HepG2 (cell line): Measurements from ENCODE around the gene TYROBP. TPM values are rescaled to one million over a fixed set of nuclear protein-coding genes. Genes with fewer than 3 reads are reported as not detected.

Source experiments
- ATAC-seq: fragments of 200-7000 bp; cut with Tn5 transposase; 3 replicates; pipeline ENCODE4 v1.9.1; 2020; ENCODE audit warnings: mild to moderate bottlenecking, moderate library complexity
- BruUV-seq: library from RNA; stranded (reverse); fragments of 400-500 nt; replicated peaks from 2 replicates; lab custom pipeline; 2021; lab: Mats Ljungman, UMichigan
- CTCF ChIA-PET: fragments of 300-600 bp; formaldehyde crosslinking; extraction: SDS; loops from one replicate; lab custom pipeline; 2021; ENCODE audit warnings: low total read pairs, inconsistent platforms, low intra/inter-chr PET ratio; lab: Yijun Ruan, JAX
- POLR2A ChIA-PET: fragments of 350-600 bp; sonication (Branson Sonifier 250); formaldehyde crosslinking; loops from one replicate; lab custom pipeline; 2020; ENCODE audit warnings: antibody characterized with exemption, inconsistent platforms; lab: Yijun Ruan, JAX
- DNase-seq: peaks from one replicate; pipeline ENCODE4 v3.0.0-alpha.2; 2015; ENCODE audit warnings: low spot score
- FAIRE-seq: peaks from 3 replicates; lab custom pipeline; 2011; peaks lifted over from hg19 to GRCh38; lab: Jason Lieb, UNC
- H2AFZ ChIP-seq: one replicate; pipeline ENCODE4 v1.6.1; 2011; ENCODE audit warnings: low read length, inconsistent platforms
- H3K27ac ChIP-seq: fragments of 300-600 bp; 3 replicates; pipeline ENCODE4 v1.8.0; 2011; ENCODE audit warnings: mixed run types, mild to moderate bottlenecking, mixed read lengths, low read length, inconsistent platforms; ENCODE audit not compliant: insufficient read depth; ENCODE audit errors: extremely low read length
- H3K27me3 ChIP-seq, 2 experiments: fragments of 200-600 bp in 1 of 2; 2 replicates in 1 of 2; 3 replicates in 1 of 2; pipeline versions ENCODE4 v1.6.0 to v1.8.0; 2011; ENCODE audit warnings: low read length in 2 of 2, mild to moderate bottlenecking in 2 of 2, moderate library complexity in 2 of 2, inconsistent platforms in 1 of 2; ENCODE audit not compliant: insufficient read depth in 2 of 2, control insufficient read depth in 1 of 2
- H3K36me3 ChIP-seq, 2 experiments: fragments of 200-600 bp in 1 of 2; replicated peaks in 1 of 2; 2 replicates in 1 of 2; 3 replicates in 1 of 2; pipeline versions ENCODE4 v1.5.1 to v1.8.0; 2011; ENCODE audit warnings: low read length in 2 of 2, inconsistent platforms in 1 of 2; ENCODE audit not compliant: insufficient read depth in 2 of 2, control insufficient read depth in 1 of 2
- H3K4me1 ChIP-seq: 2 replicates; pipeline ENCODE4 v1.5.1; 2012; ENCODE audit warnings: low read length, inconsistent platforms; ENCODE audit not compliant: insufficient read depth
- H3K4me2 ChIP-seq: 2 replicates; pipeline ENCODE4 v1.6.0; 2011; ENCODE audit warnings: low read depth, low read length, inconsistent platforms
- H3K4me3 ChIP-seq, 3 experiments: fragments of 200-600 bp in 1 of 3; sonication (generic), shearing (Covaris generic) in 1 of 3; replicated peaks in 1 of 3; 2 replicates each; pipeline ENCODE4 v1.5.1; 2011 to 2016; ENCODE audit warnings: low read length in 3 of 3, inconsistent platforms in 2 of 3, low read depth in 2 of 3, mild to moderate bottlenecking in 2 of 3, control low read depth in 1 of 3, mixed read lengths in 1 of 3; ENCODE audit not compliant: insufficient read depth in 1 of 3
- H3K79me2 ChIP-seq: one replicate; pipeline ENCODE4 v1.6.1; 2011; ENCODE audit warnings: low read length, inconsistent platforms; ENCODE audit not compliant: insufficient read depth
- H3K9ac ChIP-seq: 2 replicates; pipeline ENCODE4 v1.6.0; 2011; ENCODE audit warnings: mild to moderate bottlenecking, low read depth, low read length, inconsistent platforms; ENCODE audit not compliant: insufficient read depth
- H3K9me3 ChIP-seq: 2 replicates; pipeline ENCODE4 v1.5.1; 2012; ENCODE audit warnings: mild to moderate bottlenecking, low read length
- H4K20me1 ChIP-seq: 2 replicates; pipeline ENCODE4 v1.6.0; 2011; ENCODE audit warnings: inconsistent platforms, mild to moderate bottlenecking, low read length, moderate library complexity; ENCODE audit not compliant: insufficient read depth
- GMEB2 ChIP-seq: IDR thresholded peaks from 2 replicates; pipeline ENCODE4 v1.6.1; 2016; ENCODE audit warnings: missing biosample characterization, missing genetic modification reagents, low read depth
- HOXA9 ChIP-seq: sonication (generic); formaldehyde crosslinking; IDR thresholded peaks from 2 replicates; pipeline ENCODE4 v1.8.1; 2022; ENCODE audit warnings: missing genetic modification reagents, mild to moderate bottlenecking, moderate library complexity, borderline replicate concordance
- JDP2 ChIP-seq: sonication (generic); formaldehyde crosslinking; IDR thresholded peaks from 2 replicates; pipeline ENCODE4 v1.8.1; 2022; ENCODE audit warnings: missing genetic modification reagents, borderline replicate concordance
- NFE2L1 ChIP-seq: sonication (generic); formaldehyde crosslinking; IDR thresholded peaks from 2 replicates; pipeline ENCODE4 v1.4.0; 2020; ENCODE audit warnings: missing genetic modification reagents, mild to moderate bottlenecking, borderline replicate concordance
- SP1 ChIP-seq, 2 experiments: fragments of 450-650 bp in 1 of 2; sonication (generic) in 1 of 2; formaldehyde crosslinking in 1 of 2; IDR thresholded peaks; 2 replicates each; pipeline versions ENCODE4 v1.4.0 to v1.6.1; 2016 to 2020; ENCODE audit warnings: missing genetic modification reagents in 1 of 2
- THAP7 ChIP-seq: sonication (generic); formaldehyde crosslinking; IDR thresholded peaks from 2 replicates; pipeline ENCODE4 v1.8.1; 2023; ENCODE audit warnings: mild to moderate bottlenecking, missing genetic modification reagents
- YEATS4 ChIP-seq: sonication (generic); formaldehyde crosslinking; IDR thresholded peaks from 2 replicates; pipeline ENCODE4 v1.4.0; 2020; ENCODE audit warnings: missing genetic modification reagents, borderline replicate concordance
- ZBTB3 ChIP-seq: sonication (generic); formaldehyde crosslinking; IDR thresholded peaks from 2 replicates; pipeline ENCODE4 v1.4.0; 2020; ENCODE audit warnings: low read depth, mild to moderate bottlenecking, moderate library complexity, missing genetic modification reagents, borderline replicate concordance
- ZFP36L2 ChIP-seq: sonication (generic); formaldehyde crosslinking; IDR thresholded peaks from 2 replicates; pipeline ENCODE4 v1.4.0; 2020; ENCODE audit warnings: missing genetic modification reagents
- ZNF160 ChIP-seq: sonication (generic); formaldehyde crosslinking; IDR thresholded peaks from 2 replicates; pipeline ENCODE4 v1.8.0; 2022; ENCODE audit warnings: mild to moderate bottlenecking, inconsistent platforms, missing genetic modification reagents
- ZNF331 ChIP-seq: sonication (generic); formaldehyde crosslinking; IDR thresholded peaks from 2 replicates; pipeline ENCODE4 v1.4.0; 2020; ENCODE audit warnings: missing genetic modification reagents
- ZNF44 ChIP-seq: sonication (generic); formaldehyde crosslinking; IDR thresholded peaks from 2 replicates; pipeline ENCODE4 v1.5.1; 2020; ENCODE audit warnings: mild to moderate bottlenecking, missing genetic modification reagents
- ZNF563 ChIP-seq: sonication (generic); formaldehyde crosslinking; IDR thresholded peaks from 2 replicates; pipeline ENCODE4 v1.8.0; 2022; ENCODE audit warnings: mild to moderate bottlenecking, moderate library complexity, missing genetic modification reagents
- ZNF703 ChIP-seq: sonication (generic); formaldehyde crosslinking; IDR thresholded peaks from 2 replicates; pipeline ENCODE4 v1.5.1; 2020; ENCODE audit warnings: missing genetic modification reagents, mild to moderate bottlenecking, moderate library complexity, borderline replicate concordance
- ZNF720 ChIP-seq: sonication (generic); formaldehyde crosslinking; IDR thresholded peaks from 2 replicates; pipeline ENCODE4 v1.4.0; 2020; ENCODE audit warnings: missing genetic modification reagents
- ZNF724P ChIP-seq: sonication (generic); formaldehyde crosslinking; IDR thresholded peaks from 2 replicates; pipeline ENCODE4 v1.8.0; 2022; ENCODE audit warnings: missing genetic modification reagents, borderline replicate concordance
- ZNF891 ChIP-seq: sonication (generic); formaldehyde crosslinking; IDR thresholded peaks from 2 replicates; pipeline ENCODE4 v1.5.0; 2020; ENCODE audit warnings: mild to moderate bottlenecking, missing genetic modification reagents
- ZSCAN9 ChIP-seq: IDR thresholded peaks from 2 replicates; pipeline ENCODE4 v1.6.1; 2016; ENCODE audit warnings: borderline replicate concordance
- WGBS: methylation state at CpG from one replicate; pipeline ENCODE4 v1.1.6; 2017; ENCODE audit warnings: low lambda C conversion rate; 5-methylcytosine and 5-hydroxymethylcytosine counted together
- in situ Hi-C: cut with HindIII; loops from 2 replicates; pipeline ENCODE4 v1.10.0; 2017; ENCODE audit warnings: low pct_unique_long_range_greater_than_20kb; ENCODE audit not compliant: extremely low pct_ligation_motif_present
- intact Hi-C: fragments of 100-400 bp; cut with micrococcal nuclease; formaldehyde crosslinking; loops from one replicate; pipeline ENCODE4 v1.10.0; 2022; ENCODE audit not compliant: unreplicated experiment
- polyA plus RNA-seq, 8 experiments: library from polyadenylated mRNA; depleted of rRNA in 3 of 8; stranded (reverse) in 7 of 8; unstranded in 1 of 8; fragments of >200 nt; fragmentation: Illumina TruSeq in 4 of 8; extraction: Trizol in 4 of 8; gene quantifications; 2 replicates each; pipeline versions ENCODE4 v1.2.1 to v1.2.3, GENCODE V29; 2011 to 2016; ENCODE audit warnings: low read depth in 4 of 8, missing spikeins in 1 of 8, mixed read lengths in 1 of 8; ENCODE audit not compliant: insufficient read depth in 1 of 8
- total RNA-seq, 5 experiments: library from RNA; depleted of rRNA; stranded (reverse); fragments of >200 nt; fragmentation: Illumina TruSeq; extraction: Trizol; gene quantifications; 2 replicates each; pipeline ENCODE4 v1.2.3, GENCODE V29; 2016; ENCODE audit warnings: low read depth in 1 of 5

Gene TYROBP
- total and polyA plus RNA-seq, 2 of the 13 experiments (the other 11 are each of a cell fraction or from before 2014, with no cell fraction given), result not detected

- Histone ChIP-seq H3K27ac (no peak overlapping the region), H3K9me3 (no peaks in the 10 kb centered on the region), H3K4me1 (no peaks in the 10 kb centered on the region), H3K79me2 (no peaks in the 10 kb centered on the region), H2AFZ (no peak overlapping the region), H3K27me3 (peaks cover 0 to 9% of the 10 kb centered on the region in 2 experiments; a peak in 1 of 5 replicates), H3K36me3 (no peaks in the 10 kb centered on the region), H4K20me1 (no peaks in the 10 kb centered on the region), H3K9ac (no peak overlapping the region), H3K4me3 (no peak overlapping the region), H3K4me2 (no peak overlapping the region)
- intact Hi-C loops, result no loop called here
- ATAC-seq, result no peak
- in situ Hi-C loops, result no loop called here
- ChIA-PET POLR2A (no interaction called here), CTCF (no interaction called here)
- TF ChIP-seq ZNF563 (CRISPR knock-in tag) (no peak), SP1 (IDR thresholded peaks at IDR 0.05) (no peak), SP1 (CRISPR knock-in tag; IDR thresholded peaks at IDR 0.05) (no peak), JDP2 (CRISPR knock-in tag) (no peak), ZNF720 (CRISPR knock-in tag) (no peak), ZSCAN9 (CRISPR knock-in tag) (no peak), ZBTB3 (no peak), THAP7 (no peak), HOXA9 (CRISPR knock-in tag) (no peak), ZNF160 (CRISPR knock-in tag) (no peak), ZNF44 (CRISPR knock-in tag) (no peak), GMEB2 (no peak), ZNF331 (CRISPR knock-in tag) (no peak), ZNF724P (CRISPR knock-in tag) (no peak), YEATS4 (CRISPR knock-in tag) (no peak), ZNF703 (CRISPR knock-in tag) (no peak), ZNF891 (CRISPR knock-in tag) (no peak), ZFP36L2 (CRISPR knock-in tag) (no peak), NFE2L1 (no peak)
- WGBS, result 0% methylated on average over 2 of the region's 2 CpGs
- no TSS peak for BruUV-seq
- FAIRE-seq, result no peak
- DNase-seq, result no peak
Measured at GRCh38 chr19:35949131-35949530, 41.0 kb upstream of the TYROBP start.
